Activated naive CD4-positive, alpha-beta T cell treated with anti-CD3 and anti-CD28 coated beads for 36 hours (primary cell): Measurements from ENCODE around the gene OSGIN1. TPM values are rescaled to one million over a fixed set of nuclear protein-coding genes. Genes with fewer than 3 reads are reported as not detected.

ENCODE experiments used
- CTCF ChIA-PET: fragments of 350-600 bp; sonication (Branson Sonifier 250); formaldehyde crosslinking; loops from one replicate; lab custom pipeline; 2021; ENCODE audit warnings: antibody characterized with exemption; lab: Charles Lee
- DNase-seq: peaks from one replicate; pipeline ENCODE4 v3.0.0-alpha.2; 2020
- H3K27ac Mint-ChIP-seq: one replicate; pipeline ENCODE4 v1.8.0; 2021; ENCODE audit warnings: mild to moderate bottlenecking, mixed read lengths
- H3K27me3 Mint-ChIP-seq: one replicate; pipeline ENCODE4 v1.8.0; 2021; ENCODE audit warnings: low read depth, mixed read lengths
- H3K36me3 Mint-ChIP-seq: one replicate; pipeline ENCODE4 v1.8.0; 2021; ENCODE audit warnings: low read depth, mixed read lengths
- H3K4me1 Mint-ChIP-seq: one replicate; pipeline ENCODE4 v1.8.0; 2021; ENCODE audit warnings: low read depth, mixed read lengths
- H3K4me3 Mint-ChIP-seq: one replicate; pipeline ENCODE4 v1.8.0; 2021; ENCODE audit warnings: mild to moderate bottlenecking, moderate library complexity, mixed read lengths
- H3K9me3 Mint-ChIP-seq: one replicate; pipeline ENCODE4 v1.8.0; 2021; ENCODE audit warnings: mixed read lengths
- intact Hi-C: fragments of 100-400 bp; cut with micrococcal nuclease; formaldehyde crosslinking; loops from one replicate; pipeline ENCODE4 v1.15.1; 2023
- total RNA-seq, 2 experiments: library from RNA; stranded (reverse); gene quantifications; one replicate each; pipeline ENCODE4 v1.2.3, GENCODE V29; 2021

Gene OSGIN1
- total RNA-seq, 2 experiments from 2014 or later = 0.47 to 0.86 TPM

- H3K27me3 Mint-ChIP-seq = no peaks in the 10 kb centered on the region
- CTCF ChIA-PET = interaction anchor here (1.1 to 3.9 kb wide), 3 partner anchors 24 to 135 kb away, joined by 4 to 17 read pairs (median 6); no protein-coding TSS in a partner anchor
- no peak overlapping the region for H3K27ac Mint-ChIP-seq
- no peaks in the 10 kb centered on the region for H3K9me3 Mint-ChIP-seq
- H3K36me3 Mint-ChIP-seq = no peaks in the 10 kb centered on the region
- H3K4me3 Mint-ChIP-seq = no peak overlapping the region
- H3K4me1 Mint-ChIP-seq = peaks cover 2% of the 10 kb centered on the region
- intact Hi-C loops = no loop called here
- DNase-seq = no peak
Measured at GRCh38 chr16:83929811-83930555, 23.1 kb upstream of the OSGIN1 start.

GRCh38 chr16:83930730-83931500, 22.1 kb upstream of the OSGIN1 start:
- CTCF ChIA-PET = no interaction called here
- Mint-ChIP-seq H3K27me3 (no peaks in the 10 kb centered on the region), H3K9me3 (no peaks in the 10 kb centered on the region), H3K4me3 (no peak overlapping the region), H3K27ac (no peak overlapping the region), H3K4me1 (peaks cover 2% of the 10 kb centered on the region), H3K36me3 (no peaks in the 10 kb centered on the region)
- intact Hi-C loops = no loop called here
- no peak for DNase-seq

- Mint-ChIP-seq H3K36me3 (no peaks in the 10 kb centered on the region), H3K27me3 (no peaks in the 10 kb centered on the region), H3K9me3 (no peaks in the 10 kb centered on the region), H3K27ac (no peak overlapping the region), H3K4me1 (peaks cover under 1% of the 10 kb centered on the region), H3K4me3 (no peak overlapping the region)
- CTCF ChIA-PET = no interaction called here
- DNase-seq = no peak
- intact Hi-C loops = no loop called here
Measured at GRCh38 chr16:83931556-83931955, 21.5 kb upstream of the OSGIN1 start.

- H3K4me3 Mint-ChIP-seq = no peak overlapping the region
- H3K9me3 Mint-ChIP-seq = no peaks in the 10 kb centered on the region
- no peaks in the 10 kb centered on the region for H3K36me3 Mint-ChIP-seq
- CTCF ChIA-PET = no interaction called here
- H3K27me3 Mint-ChIP-seq = no peaks in the 10 kb centered on the region
- H3K4me1 Mint-ChIP-seq = no peaks in the 10 kb centered on the region
- no peak for DNase-seq
- intact Hi-C loops = no loop called here
- no peak overlapping the region for H3K27ac Mint-ChIP-seq
Measured at GRCh38 chr16:83932304-83932703, 20.7 kb upstream of the OSGIN1 start.

GRCh38 chr16:83932955-83933673, 19.9 kb upstream of the OSGIN1 start:
- no peak for DNase-seq
- Mint-ChIP-seq H3K9me3 (no peaks in the 10 kb centered on the region), H3K36me3 (no peaks in the 10 kb centered on the region), H3K4me1 (no peaks in the 10 kb centered on the region), H3K27ac (no peak overlapping the region), H3K27me3 (no peaks in the 10 kb centered on the region), H3K4me3 (no peak overlapping the region)
- intact Hi-C loops = no loop called here
- CTCF ChIA-PET = no interaction called here

- no peaks in the 10 kb centered on the region for H3K36me3 Mint-ChIP-seq
- H3K27ac Mint-ChIP-seq = no peak overlapping the region
- H3K9me3 Mint-ChIP-seq = no peaks in the 10 kb centered on the region
- intact Hi-C loops = no loop called here
- H3K27me3 Mint-ChIP-seq = no peaks in the 10 kb centered on the region
- no peak overlapping the region for H3K4me3 Mint-ChIP-seq
- CTCF ChIA-PET = no interaction called here
- no peaks in the 10 kb centered on the region for H3K4me1 Mint-ChIP-seq
- no peak for DNase-seq
Measured at GRCh38 chr16:83933885-83934683, 19.0 kb upstream of the OSGIN1 start.

GRCh38 chr16:83934684-83934977, 18.4 kb upstream of the OSGIN1 start:
- CTCF ChIA-PET = no interaction called here

GRCh38 chr16:83935005-83935857, 17.8 kb upstream of the OSGIN1 start:
- H3K27me3 Mint-ChIP-seq = no peaks in the 10 kb centered on the region
- intact Hi-C loops = no loop called here
- no peak overlapping the region for H3K27ac Mint-ChIP-seq
- DNase-seq = no peak
- CTCF ChIA-PET = interaction anchor here (0.7 kb wide), 1 partner anchor 9 kb away, joined by 4 read pairs; no protein-coding TSS in a partner anchor
- H3K4me1 Mint-ChIP-seq = peaks cover 6% of the 10 kb centered on the region
- H3K4me3 Mint-ChIP-seq = no peak overlapping the region
- no peaks in the 10 kb centered on the region for H3K9me3 Mint-ChIP-seq
- no peaks in the 10 kb centered on the region for H3K36me3 Mint-ChIP-seq

More at GRCh38 chr16:83934684-83934977, 18.4 kb upstream of the OSGIN1 start:
- Mint-ChIP-seq H3K27ac (no peak overlapping the region), H3K27me3 (no peaks in the 10 kb centered on the region), H3K9me3 (no peaks in the 10 kb centered on the region), H3K4me3 (no peak overlapping the region), H3K4me1 (peaks cover 5% of the 10 kb centered on the region), H3K36me3 (no peaks in the 10 kb centered on the region)
- intact Hi-C loops = no loop called here
- no peak for DNase-seq

GRCh38 chr16:83935858-83936255, 17.2 kb upstream of the OSGIN1 start:
- no peak overlapping the region for H3K27ac Mint-ChIP-seq
- H3K4me1 Mint-ChIP-seq = peaks cover 6% of the 10 kb centered on the region
- intact Hi-C loops = no loop called here
- CTCF ChIA-PET = interaction anchor here (0.7 kb wide), 1 partner anchor 9 kb away, joined by 4 read pairs; no protein-coding TSS in a partner anchor
- no peaks in the 10 kb centered on the region for H3K27me3 Mint-ChIP-seq
- DNase-seq = no peak
- H3K36me3 Mint-ChIP-seq = no peaks in the 10 kb centered on the region
- no peak overlapping the region for H3K4me3 Mint-ChIP-seq
- H3K9me3 Mint-ChIP-seq = no peaks in the 10 kb centered on the region

- CTCF ChIA-PET = interaction anchor here (1.4 kb wide), 1 partner anchor 10 kb away, joined by 8 read pairs; no protein-coding TSS in a partner anchor
- Mint-ChIP-seq H3K9me3 (no peaks in the 10 kb centered on the region), H3K4me3 (no peak overlapping the region), H3K4me1 (peaks cover 6% of the 10 kb centered on the region), H3K27me3 (no peaks in the 10 kb centered on the region), H3K36me3 (no peaks in the 10 kb centered on the region), H3K27ac (no peak overlapping the region)
- intact Hi-C loops = no loop called here
- no peak for DNase-seq
Measured at GRCh38 chr16:83936581-83937165, 16.4 kb upstream of the OSGIN1 start.

- Mint-ChIP-seq H3K4me1 (peaks cover 6% of the 10 kb centered on the region), H3K4me3 (no peak overlapping the region), H3K27me3 (no peaks in the 10 kb centered on the region), H3K9me3 (no peaks in the 10 kb centered on the region), H3K36me3 (no peaks in the 10 kb centered on the region), H3K27ac (no peak overlapping the region)
- intact Hi-C loops = no loop called here
- DNase-seq = no peak
- CTCF ChIA-PET = interaction anchor here (1.4 kb wide), 1 partner anchor 10 kb away, joined by 8 read pairs; no protein-coding TSS in a partner anchor
Measured at GRCh38 chr16:83937267-83937666, 15.8 kb upstream of the OSGIN1 start.
